HEK293 (cell line): Measurements from ENCODE around the gene FIGN.

ENCODE experiments used
- BCL11A ChIP-seq: fragments of 450-650 bp; formaldehyde crosslinking; IDR thresholded peaks from 2 replicates; pipeline ENCODE4 v1.5.1; 2016; ENCODE audit warnings: low read depth, missing biosample characterization, missing genetic modification characterization
- MEIS1 ChIP-seq: sonication (generic); formaldehyde crosslinking; IDR thresholded peaks from 2 replicates; pipeline ENCODE4 v1.8.1; 2022; ENCODE audit warnings: missing genetic modification reagents, mild to moderate bottlenecking, borderline replicate concordance
- PBX3 ChIP-seq: sonication (generic); formaldehyde crosslinking; IDR thresholded peaks from 2 replicates; pipeline ENCODE4 v1.8.1; 2022; ENCODE audit warnings: mild to moderate bottlenecking, moderate library complexity, missing genetic modification reagents
- PRDM1 ChIP-seq: fragments of 450-650 bp; formaldehyde crosslinking; IDR thresholded peaks from 2 replicates; pipeline ENCODE4; 2016; ENCODE audit warnings: missing biosample characterization, missing genetic modification characterization
- ZNF514 ChIP-seq: fragments of 450-650 bp; formaldehyde crosslinking; IDR thresholded peaks from 2 replicates; pipeline ENCODE4 v1.5.1; 2016; ENCODE audit warnings: missing biosample characterization, missing genetic modification characterization
- TF ChIP-seq, protein P1 (sequence below): fragments of 450-650 bp; formaldehyde crosslinking; IDR thresholded peaks from 2 replicates; pipeline ENCODE4 v1.5.1; 2017; ENCODE audit warnings: missing biosample characterization, missing genetic modification characterization
- TF ChIP-seq, protein P2 (sequence below): fragments of 450-650 bp; formaldehyde crosslinking; IDR thresholded peaks from 2 replicates; pipeline ENCODE4 v1.5.1; 2016; ENCODE audit warnings: missing biosample characterization, missing genetic modification characterization

DNA sequence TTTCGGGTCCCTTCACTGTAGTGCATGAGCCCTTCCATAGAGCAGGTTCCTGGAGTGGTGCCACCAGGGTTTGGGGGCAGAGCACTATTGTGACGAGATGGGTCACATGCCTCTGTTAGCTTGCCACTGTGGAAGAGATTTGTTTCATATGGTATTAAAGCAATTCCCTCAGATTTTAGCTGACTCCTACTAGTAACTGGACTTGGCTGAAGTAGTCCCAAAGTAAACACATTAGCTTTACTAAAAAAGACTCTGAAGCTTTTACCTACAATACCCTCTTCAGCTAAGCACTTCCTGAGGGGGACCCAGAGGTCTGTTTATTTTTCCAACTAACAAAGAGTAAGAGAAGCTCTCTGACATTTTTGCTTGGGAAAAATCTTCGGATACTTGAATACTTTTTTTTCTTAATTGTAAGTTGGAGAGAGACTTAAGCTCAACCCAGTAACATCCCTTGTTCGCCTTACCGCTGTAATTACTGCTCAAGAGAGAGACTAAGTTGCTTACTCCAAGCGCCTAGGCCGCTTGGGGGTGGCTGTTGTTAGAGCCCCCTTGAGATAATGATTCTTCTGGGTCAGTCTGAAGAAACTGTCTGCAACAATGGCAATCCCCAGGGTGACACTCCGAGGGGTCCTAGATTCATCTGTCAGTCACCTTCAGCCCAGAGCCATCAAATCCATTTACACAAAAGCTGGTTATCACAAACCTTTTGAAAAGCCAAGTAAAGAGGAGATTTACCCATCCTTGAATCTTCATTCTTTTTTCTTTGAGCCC lies 177.4 kb downstream of the FIGN start:
- TF ChIP-seq BCL11A (tag by site-specific recombination) (no peak), PBX3 (CRISPR knock-in tag) (no peak), PRDM1 (no peak), ZNF514 (no peak), MEIS1 (CRISPR knock-in tag) (no peak)
- TF ChIP-seq, protein P1, sequence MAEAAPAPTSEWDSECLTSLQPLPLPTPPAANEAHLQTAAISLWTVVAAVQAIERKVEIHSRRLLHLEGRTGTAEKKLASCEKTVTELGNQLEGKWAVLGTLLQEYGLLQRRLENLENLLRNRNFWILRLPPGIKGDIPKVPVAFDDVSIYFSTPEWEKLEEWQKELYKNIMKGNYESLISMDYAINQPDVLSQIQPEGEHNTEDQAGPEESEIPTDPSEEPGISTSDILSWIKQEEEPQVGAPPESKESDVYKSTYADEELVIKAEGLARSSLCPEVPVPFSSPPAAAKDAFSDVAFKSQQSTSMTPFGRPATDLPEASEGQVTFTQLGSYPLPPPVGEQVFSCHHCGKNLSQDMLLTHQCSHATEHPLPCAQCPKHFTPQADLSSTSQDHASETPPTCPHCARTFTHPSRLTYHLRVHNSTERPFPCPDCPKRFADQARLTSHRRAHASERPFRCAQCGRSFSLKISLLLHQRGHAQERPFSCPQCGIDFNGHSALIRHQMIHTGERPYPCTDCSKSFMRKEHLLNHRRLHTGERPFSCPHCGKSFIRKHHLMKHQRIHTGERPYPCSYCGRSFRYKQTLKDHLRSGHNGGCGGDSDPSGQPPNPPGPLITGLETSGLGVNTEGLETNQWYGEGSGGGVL (tag by site-specific recombination): no peak
- TF ChIP-seq, protein P2, sequence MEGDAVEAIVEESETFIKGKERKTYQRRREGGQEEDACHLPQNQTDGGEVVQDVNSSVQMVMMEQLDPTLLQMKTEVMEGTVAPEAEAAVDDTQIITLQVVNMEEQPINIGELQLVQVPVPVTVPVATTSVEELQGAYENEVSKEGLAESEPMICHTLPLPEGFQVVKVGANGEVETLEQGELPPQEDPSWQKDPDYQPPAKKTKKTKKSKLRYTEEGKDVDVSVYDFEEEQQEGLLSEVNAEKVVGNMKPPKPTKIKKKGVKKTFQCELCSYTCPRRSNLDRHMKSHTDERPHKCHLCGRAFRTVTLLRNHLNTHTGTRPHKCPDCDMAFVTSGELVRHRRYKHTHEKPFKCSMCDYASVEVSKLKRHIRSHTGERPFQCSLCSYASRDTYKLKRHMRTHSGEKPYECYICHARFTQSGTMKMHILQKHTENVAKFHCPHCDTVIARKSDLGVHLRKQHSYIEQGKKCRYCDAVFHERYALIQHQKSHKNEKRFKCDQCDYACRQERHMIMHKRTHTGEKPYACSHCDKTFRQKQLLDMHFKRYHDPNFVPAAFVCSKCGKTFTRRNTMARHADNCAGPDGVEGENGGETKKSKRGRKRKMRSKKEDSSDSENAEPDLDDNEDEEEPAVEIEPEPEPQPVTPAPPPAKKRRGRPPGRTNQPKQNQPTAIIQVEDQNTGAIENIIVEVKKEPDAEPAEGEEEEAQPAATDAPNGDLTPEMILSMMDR (tag by site-specific recombination): no peak
